SU-DHL-6 (cell line): ENCODE measurements around the gene CCZ1.
"Not testable (repeated sequence)": the region's sequence is repeated elsewhere in the genome, so short reads cannot be mapped to it uniquely, and the experiment has no call there.

Experiments
- CTCF ChIP-seq: fragments of 200-600 bp; sonication (generic); IDR thresholded peaks from one replicate; pipeline ENCODE4 v1.5.1; 2017; ENCODE audit warnings: antibody characterized with exemption, mild to moderate bottlenecking, low read length, moderate library complexity; ENCODE audit not compliant: insufficient read depth, poor library complexity, severe bottlenecking
- EZH2phosphoT487 ChIP-seq: fragments of 200-600 bp; sonication (generic), shearing (Covaris generic); conservative IDR thresholded peaks from 2 replicates; pipeline ENCODE4 v1.6.1; 2018; ENCODE audit warnings: mild to moderate bottlenecking, antibody characterized with exemption, low read length, moderate library complexity, mixed read lengths

- not testable (repeated sequence) for TF ChIP-seq CTCF, EZH2phosphoT487
Measured at GRCh38 chr7:5924180-5924579, 25.6 kb downstream of the CCZ1 start.
